K562 (cell line): Measurements from ENCODE around the gene FOXO3. TPM values are rescaled to one million over a fixed set of nuclear protein-coding genes. Genes with fewer than 3 reads are reported as not detected.

Source experiments
- ATAC-seq: fragments of 200-7000 bp; cut with Tn5 transposase; 3 replicates; pipeline ENCODE4 v1.9.1; 2020; ENCODE audit warnings: moderate library complexity
- BruUV-seq: library from RNA; stranded (reverse); fragments of 400-500 nt; replicated peaks from 2 replicates; lab custom pipeline; 2021; lab: Mats Ljungman, UMichigan
- CTCF ChIA-PET: fragments of 300-600 bp; formaldehyde crosslinking; extraction: SDS; loops from one replicate; lab custom pipeline; 2021; ENCODE audit warnings: low intra/inter-chr PET ratio; lab: Yijun Ruan, JAX
- POLR2A ChIA-PET: fragments of 300-600, 350-650 bp; sonication (Branson Sonifier 250); formaldehyde crosslinking; extraction: SDS; loops from one replicate; lab custom pipeline; 2021; ENCODE audit warnings: antibody characterized with exemption, inconsistent platforms; lab: Yijun Ruan, JAX
- DNase-seq, 4 experiments: peaks; one replicate each; pipeline versions ENCODE4 v3.0.0 to v3.0.0-alpha.2; 2011 to 2018; ENCODE audit warnings: low spot score in 3 of 4, mixed read lengths in 3 of 4; ENCODE audit errors: extremely low read depth in 1 of 4
- FAIRE-seq: peaks from 2 replicates; lab custom pipeline; 2011; peaks lifted over from hg19 to GRCh38; lab: Jason Lieb, UNC
- H2AFZ ChIP-seq: 2 replicates; pipeline ENCODE4 v1.6.0; 2011; ENCODE audit warnings: low read depth, low read length, control low read depth, inconsistent platforms
- H3K27ac ChIP-seq: fragments of 200-600 bp; 3 replicates; pipeline ENCODE4 v1.8.0; 2011; ENCODE audit warnings: low read depth, mild to moderate bottlenecking, control low read depth, inconsistent platforms, low read length, moderate library complexity, mixed read lengths; ENCODE audit errors: extremely low read depth
- H3K27me3 ChIP-seq, 2 experiments: fragments of 300-600 bp in 1 of 2; 2 replicates in 1 of 2; 3 replicates in 1 of 2; pipeline versions ENCODE4 v1.6.0 to v1.8.0; 2011; ENCODE audit warnings: inconsistent platforms in 2 of 2, low read length in 2 of 2, mild to moderate bottlenecking in 1 of 2, mixed read lengths in 1 of 2, moderate library complexity in 1 of 2; ENCODE audit not compliant: control insufficient read depth in 2 of 2, insufficient read depth in 2 of 2
- H3K36me3 ChIP-seq: fragments of 300-600 bp; 3 replicates; pipeline ENCODE4 v1.8.0; 2011; ENCODE audit warnings: mild to moderate bottlenecking, low read length, inconsistent platforms; ENCODE audit not compliant: control insufficient read depth, insufficient read depth
- H3K4me1 ChIP-seq, 2 experiments: fragments of 200-600 bp in 1 of 2; replicated peaks in 1 of 2; 2 replicates in 1 of 2; 3 replicates in 1 of 2; pipeline versions ENCODE4 v1.5.1 to v1.8.0; 2011; ENCODE audit warnings: inconsistent platforms in 2 of 2, low read length in 2 of 2, mild to moderate bottlenecking in 1 of 2, mixed read lengths in 1 of 2, moderate library complexity in 1 of 2; ENCODE audit not compliant: control insufficient read depth in 2 of 2, insufficient read depth in 2 of 2
- H3K4me2 ChIP-seq: 2 replicates; pipeline ENCODE4 v1.6.1; 2011; ENCODE audit warnings: low read length, control low read depth, inconsistent platforms, mixed read lengths; ENCODE audit not compliant: insufficient read depth
- H3K4me3 ChIP-seq: fragments of 200-600 bp; sonication (generic), shearing (Covaris generic); 2 replicates; pipeline ENCODE4 v1.5.1; 2016; ENCODE audit warnings: control low read depth, inconsistent platforms
- H3K79me2 ChIP-seq: fragments of 200-600 bp; 3 replicates; pipeline ENCODE4 v1.8.0; 2011; ENCODE audit warnings: low read length, inconsistent platforms; ENCODE audit not compliant: control insufficient read depth, insufficient read depth
- H3K9ac ChIP-seq, 2 experiments: 2 replicates each; pipeline versions ENCODE4 v1.6.0 to v1.6.1; 2011; ENCODE audit warnings: low read depth in 2 of 2, low read length in 2 of 2, control low read depth in 1 of 2, inconsistent platforms in 1 of 2, mild to moderate bottlenecking in 1 of 2, mixed read lengths in 1 of 2; ENCODE audit not compliant: insufficient read depth in 1 of 2
- H3K9me1 ChIP-seq: one replicate; pipeline ENCODE4 v1.6.0; 2011; ENCODE audit warnings: inconsistent platforms, mild to moderate bottlenecking, low read length, moderate library complexity; ENCODE audit not compliant: control insufficient read depth, insufficient read depth
- H3K9me3 ChIP-seq: replicated peaks from 2 replicates; pipeline ENCODE4 v1.5.1; 2011; ENCODE audit warnings: low read depth, low read length, inconsistent platforms; ENCODE audit not compliant: control insufficient read depth, insufficient read depth
- H4K20me1 ChIP-seq: replicated peaks from 2 replicates; pipeline ENCODE4 v1.6.1; 2011; ENCODE audit warnings: low read length, inconsistent platforms, mixed read lengths; ENCODE audit not compliant: control insufficient read depth, insufficient read depth
- BRCA1 ChIP-seq, 2 experiments: fragments of 450-650 bp in 1 of 2; sonication (generic) in 1 of 2; formaldehyde crosslinking in 1 of 2; IDR thresholded peaks; 2 replicates each; pipeline versions ENCODE4 v1.5.0 to v1.6.1; 2017 to 2020; ENCODE audit warnings: mild to moderate bottlenecking in 1 of 2, missing genetic modification reagents in 1 of 2
- EGR1 ChIP-seq: fragments of 450-650 bp; conservative IDR thresholded peaks from 2 replicates; pipeline ENCODE4 v1.6.1; 2017; ENCODE audit warnings: mild to moderate bottlenecking
- FOXK1 ChIP-seq: sonication (generic); formaldehyde crosslinking; IDR thresholded peaks from 2 replicates; pipeline ENCODE4 v1.8.0; 2022; ENCODE audit warnings: missing genetic modification reagents, mild to moderate bottlenecking, borderline replicate concordance
- RFX7 ChIP-seq: fragments of 250-450 bp; sonication (Bioruptor Pico); IDR thresholded peaks from 2 replicates; pipeline ENCODE4 v1.5.1; 2021; ENCODE audit warnings: mild to moderate bottlenecking
- ZNF232 ChIP-seq: sonication (generic); formaldehyde crosslinking; IDR thresholded peaks from 2 replicates; pipeline ENCODE4 v1.8.0; 2022; ENCODE audit warnings: mild to moderate bottlenecking, missing genetic modification reagents
- ZNF324 ChIP-seq: fragments of 250-450 bp; sonication (Bioruptor Pico); IDR thresholded peaks from 2 replicates; pipeline ENCODE4 v1.4.0; 2020; ENCODE audit warnings: mild to moderate bottlenecking
- ZNF695 ChIP-seq: fragments of 450-650 bp; formaldehyde crosslinking; IDR thresholded peaks from 2 replicates; pipeline ENCODE4 v1.4.0; 2020; ENCODE audit warnings: mild to moderate bottlenecking, moderate library complexity
- WGBS: fragments of 100-300 bp; shearing (Covaris generic); methylation state at CpG from one replicate; pipeline ENCODE4 v1.1.6; 2016; ENCODE audit warnings: low coverage, mixed read lengths; ENCODE audit not compliant: insufficient coverage; ENCODE audit errors: missing lambda C conversion rate; 5-methylcytosine and 5-hydroxymethylcytosine counted together
- in situ Hi-C: fragments of 300-500 bp; cut with MboI; formaldehyde crosslinking; loops from 4 replicates; pipeline ENCODE4 v1.15.0; 2018; ENCODE audit warnings: inconsistent platforms, mixed read lengths
- intact Hi-C: fragments of 100-400 bp; cut with micrococcal nuclease; formaldehyde crosslinking; loops from 2 replicates; pipeline ENCODE4 v1.14.2; 2022
- polyA plus RNA-seq, 8 experiments: library from polyadenylated mRNA; depleted of rRNA in 4 of 8; stranded (reverse) in 5 of 8; unstranded in 3 of 8; fragments of >200 nt; fragmentation: Nextera tagmentation in 2 of 8; fragmentation: Illumina TruSeq in 1 of 8; extraction: Ambion mirVana in 2 of 8; extraction: Trizol in 1 of 8; gene quantifications; 2 replicates each; pipeline versions ENCODE4 v1.2.1 to v1.2.3, GENCODE V29; 2011 to 2014; ENCODE audit warnings: inconsistent platforms in 1 of 8, missing spikeins in 1 of 8
- total RNA-seq, 7 experiments: library from RNA; depleted of rRNA in 6 of 7; stranded (reverse); fragments of >200 nt in 6 of 7; fragmentation: Illumina TruSeq in 2 of 7; extraction: Trizol in 2 of 7; gene quantifications; 2 replicates each; pipeline versions ENCODE4 v1.2.1 to v1.2.3, GENCODE V29; 2011 to 2021; ENCODE audit warnings: low replicate concordance in 1 of 7
- TF ChIP-seq, protein P1 (sequence below): fragments of 450-650 bp; IDR thresholded peaks from 2 replicates; pipeline ENCODE4 v1.6.1; 2016; ENCODE audit warnings: borderline replicate concordance
- TF ChIP-seq, protein P2 (sequence below): fragments of 450-650 bp; IDR thresholded peaks from 2 replicates; pipeline ENCODE4 v1.6.1; 2017; ENCODE audit warnings: antibody characterized with exemption
- TF ChIP-seq, protein P3 (sequence below): sonication (generic); formaldehyde crosslinking; IDR thresholded peaks from 2 replicates; pipeline ENCODE4 v1.8.0; 2022; ENCODE audit warnings: mild to moderate bottlenecking, low read depth, missing genetic modification reagents
- TF ChIP-seq, protein P4 (sequence below): fragments of 450-650 bp; IDR thresholded peaks from 2 replicates; pipeline ENCODE4 v1.6.1; 2018; ENCODE audit not compliant: partially characterized antibody

The FOXO3 gene
- total and polyA plus RNA-seq, 9 of the 15 experiments (the other 6 are each of a cell fraction or from before 2014, with no cell fraction given), result 3.0 to 14.6 (median 6.0) TPM

DNA sequence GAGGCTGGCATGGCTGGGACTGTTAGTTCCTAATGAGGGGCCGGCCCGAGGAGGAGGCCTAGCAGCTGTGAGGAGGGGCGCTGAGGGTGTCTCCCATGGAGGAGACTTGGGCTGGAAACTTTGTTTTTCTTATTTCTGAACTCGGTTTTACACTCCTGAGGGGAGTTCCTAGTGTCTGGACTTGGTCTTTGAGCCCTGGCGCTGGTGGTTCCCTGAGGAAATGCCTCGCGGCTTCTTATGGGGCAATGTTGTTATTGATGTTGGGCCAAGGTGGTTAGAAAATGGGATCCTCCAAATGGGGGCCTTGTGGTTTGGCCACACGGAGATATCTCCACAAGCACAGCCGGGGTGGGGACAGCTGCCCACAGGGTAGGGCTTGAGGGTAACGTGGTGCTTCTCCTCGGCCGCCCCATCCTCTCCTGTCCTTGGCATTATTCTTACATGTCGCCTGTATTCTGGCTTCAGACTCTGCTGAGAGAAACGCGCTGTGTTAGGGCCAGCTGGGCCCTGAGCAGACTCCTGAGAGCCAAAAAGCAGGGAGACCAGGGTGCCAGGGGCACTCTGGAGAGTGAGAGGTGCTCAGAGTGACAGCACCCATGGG is 136.9 kb downstream of the FOXO3 start:
- no peak for ATAC-seq
- in situ Hi-C loops, result no loop called here
- FAIRE-seq, result no peak
- H4K20me1 ChIP-seq, result no peaks in the 10 kb centered on the region
- no TSS peak for BruUV-seq
- no peaks in the 10 kb centered on the region for H3K27me3 ChIP-seq
- H3K36me3 ChIP-seq, result no peaks in the 10 kb centered on the region
- H3K4me3 ChIP-seq, result no peak overlapping the region
- no peaks in the 10 kb centered on the region for H3K9me1 ChIP-seq
- H3K4me2 ChIP-seq, result no peak overlapping the region
- 51% methylated on average over 13 of the region's 15 CpGs for WGBS
- no peaks in the 10 kb centered on the region for H3K79me2 ChIP-seq
- no peak for DNase-seq
- POLR2A ChIA-PET, result interaction anchor here (1.1 to 1.2 kb wide), 2 partner anchors 8 to 11 kb away, joined by 3 to 5 read pairs; no protein-coding TSS in a partner anchor
- intact Hi-C loops, result no loop called here
- no peaks in the 10 kb centered on the region for H3K9me3 ChIP-seq
- no peak overlapping the region for H3K9ac ChIP-seq
- H3K27ac ChIP-seq, result no peak overlapping the region
- CTCF ChIA-PET, result no interaction called here
- H2AFZ ChIP-seq, result no peak overlapping the region
- no peaks in the 10 kb centered on the region; a peak in 1 of 5 replicates for H3K4me1 ChIP-seq
- TF ChIP-seq EGR1 (no peak), FOXK1 (no peak), ZNF324 (CRISPR knock-in tag) (no peak), ZNF232 (CRISPR knock-in tag) (no peak), ZNF695 (no peak), BRCA1 (IDR thresholded peaks at IDR 0.05) (no peak), BRCA1 (CRISPR knock-in tag; IDR thresholded peaks at IDR 0.05) (no peak), RFX7 (CRISPR knock-in tag) (no peak)
- TF ChIP-seq, protein P1, sequence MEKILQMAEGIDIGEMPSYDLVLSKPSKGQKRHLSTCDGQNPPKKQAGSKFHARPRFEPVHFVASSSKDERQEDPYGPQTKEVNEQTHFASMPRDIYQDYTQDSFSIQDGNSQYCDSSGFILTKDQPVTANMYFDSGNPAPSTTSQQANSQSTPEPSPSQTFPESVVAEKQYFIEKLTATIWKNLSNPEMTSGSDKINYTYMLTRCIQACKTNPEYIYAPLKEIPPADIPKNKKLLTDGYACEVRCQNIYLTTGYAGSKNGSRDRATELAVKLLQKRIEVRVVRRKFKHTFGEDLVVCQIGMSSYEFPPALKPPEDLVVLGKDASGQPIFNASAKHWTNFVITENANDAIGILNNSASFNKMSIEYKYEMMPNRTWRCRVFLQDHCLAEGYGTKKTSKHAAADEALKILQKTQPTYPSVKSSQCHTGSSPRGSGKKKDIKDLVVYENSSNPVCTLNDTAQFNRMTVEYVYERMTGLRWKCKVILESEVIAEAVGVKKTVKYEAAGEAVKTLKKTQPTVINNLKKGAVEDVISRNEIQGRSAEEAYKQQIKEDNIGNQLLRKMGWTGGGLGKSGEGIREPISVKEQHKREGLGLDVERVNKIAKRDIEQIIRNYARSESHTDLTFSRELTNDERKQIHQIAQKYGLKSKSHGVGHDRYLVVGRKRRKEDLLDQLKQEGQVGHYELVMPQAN, result no peak
- TF ChIP-seq, protein P2, sequence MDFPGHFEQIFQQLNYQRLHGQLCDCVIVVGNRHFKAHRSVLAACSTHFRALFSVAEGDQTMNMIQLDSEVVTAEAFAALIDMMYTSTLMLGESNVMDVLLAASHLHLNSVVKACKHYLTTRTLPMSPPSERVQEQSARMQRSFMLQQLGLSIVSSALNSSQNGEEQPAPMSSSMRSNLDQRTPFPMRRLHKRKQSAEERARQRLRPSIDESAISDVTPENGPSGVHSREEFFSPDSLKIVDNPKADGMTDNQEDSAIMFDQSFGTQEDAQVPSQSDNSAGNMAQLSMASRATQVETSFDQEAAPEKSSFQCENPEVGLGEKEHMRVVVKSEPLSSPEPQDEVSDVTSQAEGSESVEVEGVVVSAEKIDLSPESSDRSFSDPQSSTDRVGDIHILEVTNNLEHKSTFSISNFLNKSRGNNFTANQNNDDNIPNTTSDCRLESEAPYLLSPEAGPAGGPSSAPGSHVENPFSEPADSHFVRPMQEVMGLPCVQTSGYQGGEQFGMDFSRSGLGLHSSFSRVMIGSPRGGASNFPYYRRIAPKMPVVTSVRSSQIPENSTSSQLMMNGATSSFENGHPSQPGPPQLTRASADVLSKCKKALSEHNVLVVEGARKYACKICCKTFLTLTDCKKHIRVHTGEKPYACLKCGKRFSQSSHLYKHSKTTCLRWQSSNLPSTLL, result no peak
- TF ChIP-seq, protein P3, sequence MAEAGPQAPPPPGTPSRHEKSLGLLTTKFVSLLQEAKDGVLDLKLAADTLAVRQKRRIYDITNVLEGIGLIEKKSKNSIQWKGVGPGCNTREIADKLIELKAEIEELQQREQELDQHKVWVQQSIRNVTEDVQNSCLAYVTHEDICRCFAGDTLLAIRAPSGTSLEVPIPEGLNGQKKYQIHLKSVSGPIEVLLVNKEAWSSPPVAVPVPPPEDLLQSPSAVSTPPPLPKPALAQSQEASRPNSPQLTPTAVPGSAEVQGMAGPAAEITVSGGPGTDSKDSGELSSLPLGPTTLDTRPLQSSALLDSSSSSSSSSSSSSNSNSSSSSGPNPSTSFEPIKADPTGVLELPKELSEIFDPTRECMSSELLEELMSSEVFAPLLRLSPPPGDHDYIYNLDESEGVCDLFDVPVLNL (CRISPR knock-in tag), result no peak
- TF ChIP-seq, protein P4, sequence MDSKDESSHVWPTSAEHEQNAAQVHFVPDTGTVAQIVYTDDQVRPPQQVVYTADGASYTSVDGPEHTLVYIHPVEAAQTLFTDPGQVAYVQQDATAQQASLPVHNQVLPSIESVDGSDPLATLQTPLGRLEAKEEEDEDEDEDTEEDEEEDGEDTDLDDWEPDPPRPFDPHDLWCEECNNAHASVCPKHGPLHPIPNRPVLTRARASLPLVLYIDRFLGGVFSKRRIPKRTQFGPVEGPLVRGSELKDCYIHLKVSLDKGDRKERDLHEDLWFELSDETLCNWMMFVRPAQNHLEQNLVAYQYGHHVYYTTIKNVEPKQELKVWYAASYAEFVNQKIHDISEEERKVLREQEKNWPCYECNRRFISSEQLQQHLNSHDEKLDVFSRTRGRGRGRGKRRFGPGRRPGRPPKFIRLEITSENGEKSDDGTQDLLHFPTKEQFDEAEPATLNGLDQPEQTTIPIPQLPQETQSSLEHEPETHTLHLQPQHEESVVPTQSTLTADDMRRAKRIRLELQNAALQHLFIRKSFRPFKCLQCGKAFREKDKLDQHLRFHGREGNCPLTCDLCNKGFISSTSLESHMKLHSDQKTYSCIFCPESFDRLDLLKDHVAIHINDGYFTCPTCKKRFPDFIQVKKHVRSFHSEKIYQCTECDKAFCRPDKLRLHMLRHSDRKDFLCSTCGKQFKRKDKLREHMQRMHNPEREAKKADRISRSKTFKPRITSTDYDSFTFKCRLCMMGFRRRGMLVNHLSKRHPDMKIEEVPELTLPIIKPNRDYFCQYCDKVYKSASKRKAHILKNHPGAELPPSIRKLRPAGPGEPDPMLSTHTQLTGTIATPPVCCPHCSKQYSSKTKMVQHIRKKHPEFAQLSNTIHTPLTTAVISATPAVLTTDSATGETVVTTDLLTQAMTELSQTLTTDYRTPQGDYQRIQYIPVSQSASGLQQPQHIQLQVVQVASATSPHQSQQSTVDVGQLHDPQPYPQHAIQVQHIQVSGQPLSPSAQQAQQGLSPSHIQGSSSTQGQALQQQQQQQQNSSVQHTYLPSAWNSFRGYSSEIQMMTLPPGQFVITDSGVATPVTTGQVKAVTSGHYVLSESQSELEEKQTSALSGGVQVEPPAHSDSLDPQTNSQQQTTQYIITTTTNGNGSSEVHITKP, result no peak
